CD4-positive, alpha-beta T cell treated with Interleukin-15 for 4 hours (primary cell): ENCODE data around the gene KCNMA1.
A peak's percentile ranks its signal among the peaks of the same experiment; 100 is the strongest.

Experiments
- DNase-seq: peaks from one replicate; pipeline ENCODE4 v3.0.0-alpha.2; 2020; ENCODE audit warnings: low spot score

KCNMA1 gene

GRCh38 chr10:77016278-77016815 is 621.3 kb downstream of the KCNMA1 start:
- DNase-seq: no peak

- DNase-seq: no peak
Measured at GRCh38 chr10:77015360-77015759, 622.2 kb downstream of the KCNMA1 start.

- no peak for DNase-seq
Measured at GRCh38 chr10:77012812-77013500, 624.7 kb downstream of the KCNMA1 start.

- DNase-seq: no peak
Measured at GRCh38 chr10:77011874-77012811, 625.5 kb downstream of the KCNMA1 start.

GRCh38 chr10:77010430-77010829 is 627.2 kb downstream of the KCNMA1 start:
- no peak for DNase-seq

GRCh38 chr10:77007834-77008233 is 629.8 kb downstream of the KCNMA1 start:
- no peak for DNase-seq

GRCh38 chr10:77006836-77007511 is 630.6 kb downstream of the KCNMA1 start:
- no peak for DNase-seq

- no peak for DNase-seq
Measured at GRCh38 chr10:77005871-77006270, 631.7 kb downstream of the KCNMA1 start.

GRCh38 chr10:77004917-77005564 is 632.6 kb downstream of the KCNMA1 start:
- no peak for DNase-seq

GRCh38 chr10:77002872-77003271 is 634.7 kb downstream of the KCNMA1 start:
- DNase-seq: no peak

- DNase-seq: no peak
Measured at GRCh38 chr10:77001206-77001605, 636.4 kb downstream of the KCNMA1 start.

GRCh38 chr10:76998451-76998850 is 639.2 kb downstream of the KCNMA1 start:
- no peak for DNase-seq

GRCh38 chr10:76997631-76998030 is 640.0 kb downstream of the KCNMA1 start:
- DNase-seq: no peak

GRCh38 chr10:76995023-76995422 is 642.6 kb downstream of the KCNMA1 start:
- no peak for DNase-seq

- no peak for DNase-seq
Measured at GRCh38 chr10:76993213-76993612, 644.4 kb downstream of the KCNMA1 start.

GRCh38 chr10:76992467-76992866 is 645.1 kb downstream of the KCNMA1 start:
- no peak for DNase-seq

- DNase-seq: no peak
Measured at GRCh38 chr10:76991621-76992020, 646.0 kb downstream of the KCNMA1 start.

- DNase-seq: no peak
Measured at GRCh38 chr10:76990561-76990960, 647.0 kb downstream of the KCNMA1 start.

GRCh38 chr10:76984559-76985443 is 652.8 kb downstream of the KCNMA1 start:
- peak; percentile 43 for DNase-seq

- no peak for DNase-seq
Measured at GRCh38 chr10:76983624-76984023, 654.0 kb downstream of the KCNMA1 start.

GRCh38 chr10:76982671-76983070 is 654.9 kb downstream of the KCNMA1 start:
- DNase-seq: no peak
